Nephron (organoid): ENCODE results near the gene ITGB5.
"Not testable (repeated sequence)": the region's sequence is repeated elsewhere in the genome, so short reads cannot be mapped to it uniquely, and the experiment has no call there.

ENCODE experiments used
- H3K27ac Mint-ChIP-seq, 3 experiments: 2 replicates each; pipeline ENCODE4 v1.8.0; 2020; ENCODE audit warnings: mixed read lengths in 3 of 3, mild to moderate bottlenecking in 2 of 3, moderate library complexity in 1 of 3
- H3K27me3 Mint-ChIP-seq: 2 replicates; pipeline ENCODE4 v1.8.0; 2021; ENCODE audit warnings: low read depth, mild to moderate bottlenecking, moderate library complexity, mixed read lengths
- H3K36me3 Mint-ChIP-seq: 2 replicates; pipeline ENCODE4 v1.8.0; 2020; ENCODE audit warnings: low read depth, mixed read lengths
- H3K4me1 Mint-ChIP-seq: 2 replicates; pipeline ENCODE4 v1.8.0; 2020; ENCODE audit warnings: mixed read lengths
- H3K4me3 Mint-ChIP-seq, 3 experiments: 2 replicates each; pipeline ENCODE4 v1.8.0; 2020; ENCODE audit warnings: mild to moderate bottlenecking in 3 of 3, mixed read lengths in 3 of 3, moderate library complexity in 2 of 3
- H3K9me3 Mint-ChIP-seq: 2 replicates; pipeline ENCODE4 v1.8.0; 2020; ENCODE audit warnings: mixed read lengths
- CTCF ChIP-seq, 3 experiments: fragments of 200-600 bp; sonication (generic); IDR thresholded peaks; one replicate each; pipeline ENCODE4 v1.5.0; 2021; ENCODE audit warnings: antibody characterized with exemption in 3 of 3; ENCODE audit not compliant: unreplicated experiment in 3 of 3

The ITGB5 gene

GRCh38 chr3:124829178-124829818 is 57.9 kb downstream of the ITGB5 start:
- Mint-ChIP-seq H3K4me1 (peaks cover 22% of the 10 kb centered on the region), H3K9me3 (peaks cover 6% of the 10 kb centered on the region), H3K36me3 (peaks cover 33% of the 10 kb centered on the region), H3K4me3 (no peak overlapping the region), H3K27ac (no peak overlapping the region), H3K27me3 (peaks cover 3% of the 10 kb centered on the region)
- TF ChIP-seq CTCF (IDR thresholded peaks at IDR 0.05; ENCODE audit: unreplicated experiment in 3 of 3), result no peak

- not testable (repeated sequence) for H3K4me3 Mint-ChIP-seq, H3K27ac Mint-ChIP-seq, H3K27me3 Mint-ChIP-seq, H3K9me3 Mint-ChIP-seq, H3K4me1 Mint-ChIP-seq
- peaks cover 37% of the 10 kb centered on the region for H3K36me3 Mint-ChIP-seq
- peak in 1 of 3 experiments; percentile 45 for TF ChIP-seq CTCF (IDR thresholded peaks at IDR 0.05; ENCODE audit: unreplicated experiment in 3 of 3)
These were observed 59.5 kb downstream of the ITGB5 start for GRCh38 chr3:124827476-124828206.

GRCh38 chr3:124826703-124827102 is 60.5 kb downstream of the ITGB5 start:
- Mint-ChIP-seq H3K27me3 (peaks cover 3% of the 10 kb centered on the region), H3K4me3 (no peak overlapping the region), H3K27ac (no peak overlapping the region), H3K4me1 (peaks cover 5% of the 10 kb centered on the region), H3K9me3 (peaks cover 7% of the 10 kb centered on the region), H3K36me3 (peaks cover 41% of the 10 kb centered on the region)
- TF ChIP-seq CTCF (IDR thresholded peaks at IDR 0.05; ENCODE audit: unreplicated experiment in 3 of 3), result no peak

GRCh38 chr3:124824286-124824915 is 62.8 kb downstream of the ITGB5 start:
- Mint-ChIP-seq H3K4me3 (no peak overlapping the region), H3K36me3 (peaks cover 39% of the 10 kb centered on the region), H3K4me1 (peaks cover 8% of the 10 kb centered on the region), H3K9me3 (peaks cover 7% of the 10 kb centered on the region), H3K27ac (no peak overlapping the region), H3K27me3 (no peaks in the 10 kb centered on the region)
- TF ChIP-seq CTCF (IDR thresholded peaks at IDR 0.05; ENCODE audit: unreplicated experiment in 3 of 3), result no peak

GRCh38 chr3:124823648-124824047 is 63.5 kb downstream of the ITGB5 start:
- Mint-ChIP-seq H3K4me3 (no peak overlapping the region), H3K27ac (no peak overlapping the region), H3K36me3 (peaks cover 39% of the 10 kb centered on the region), H3K27me3 (no peaks in the 10 kb centered on the region), H3K4me1 (peaks cover 16% of the 10 kb centered on the region), H3K9me3 (peaks cover 7% of the 10 kb centered on the region)
- TF ChIP-seq CTCF (IDR thresholded peaks at IDR 0.05; ENCODE audit: unreplicated experiment in 3 of 3), result no peak
